HUES64 (cell line): Measurements from ENCODE around the gene PURB.

ENCODE experiments used
- H3K27ac ChIP-seq: 2 replicates; pipeline ENCODE4 v1.7.0; 2013; ENCODE audit warnings: low read depth, low read length, inconsistent platforms
- H3K27me3 ChIP-seq: 2 replicates; pipeline ENCODE4 v1.6.1; 2013; ENCODE audit warnings: mild to moderate bottlenecking, low read length; ENCODE audit not compliant: insufficient read depth
- H3K36me3 ChIP-seq: 2 replicates; pipeline ENCODE4 v1.6.1; 2013; ENCODE audit warnings: mild to moderate bottlenecking, low read length; ENCODE audit not compliant: insufficient read depth
- H3K4me1 ChIP-seq: 2 replicates; pipeline ENCODE4 v1.6.1; 2013; ENCODE audit warnings: mild to moderate bottlenecking, low read length, moderate library complexity; ENCODE audit not compliant: insufficient read depth
- H3K4me3 ChIP-seq: 2 replicates; pipeline ENCODE4 v1.5.1; 2013; ENCODE audit warnings: mild to moderate bottlenecking, low read length, moderate library complexity
- H3K9ac ChIP-seq: 2 replicates; pipeline ENCODE4 v1.6.1; 2013; ENCODE audit warnings: mild to moderate bottlenecking, low read depth, low read length
- H3K9me3 ChIP-seq: 2 replicates; pipeline ENCODE4 v1.6.1; 2013; ENCODE audit warnings: low read depth, low read length; ENCODE audit not compliant: insufficient read depth
- WGBS: fragments of 150-250, 120-280 bp; methylation state at CpG from one replicate; pipeline ENCODE4 v1.1.7; 2013; ENCODE audit warnings: missing lambda C conversion rate; 5-methylcytosine and 5-hydroxymethylcytosine counted together

Gene PURB

GRCh38 chr7:44911911-44912310 lies 26.6 kb upstream of the PURB start:
- Histone ChIP-seq H3K27ac (no peak overlapping the region), H3K9me3 (no peaks in the 10 kb centered on the region), H3K27me3 (no peaks in the 10 kb centered on the region), H3K4me3 (no peak overlapping the region), H3K9ac (no peak overlapping the region), H3K36me3 (no peaks in the 10 kb centered on the region), H3K4me1 (no peaks in the 10 kb centered on the region)
- WGBS = 88% methylated on average over 8 of the region's 8 CpGs

DNA sequence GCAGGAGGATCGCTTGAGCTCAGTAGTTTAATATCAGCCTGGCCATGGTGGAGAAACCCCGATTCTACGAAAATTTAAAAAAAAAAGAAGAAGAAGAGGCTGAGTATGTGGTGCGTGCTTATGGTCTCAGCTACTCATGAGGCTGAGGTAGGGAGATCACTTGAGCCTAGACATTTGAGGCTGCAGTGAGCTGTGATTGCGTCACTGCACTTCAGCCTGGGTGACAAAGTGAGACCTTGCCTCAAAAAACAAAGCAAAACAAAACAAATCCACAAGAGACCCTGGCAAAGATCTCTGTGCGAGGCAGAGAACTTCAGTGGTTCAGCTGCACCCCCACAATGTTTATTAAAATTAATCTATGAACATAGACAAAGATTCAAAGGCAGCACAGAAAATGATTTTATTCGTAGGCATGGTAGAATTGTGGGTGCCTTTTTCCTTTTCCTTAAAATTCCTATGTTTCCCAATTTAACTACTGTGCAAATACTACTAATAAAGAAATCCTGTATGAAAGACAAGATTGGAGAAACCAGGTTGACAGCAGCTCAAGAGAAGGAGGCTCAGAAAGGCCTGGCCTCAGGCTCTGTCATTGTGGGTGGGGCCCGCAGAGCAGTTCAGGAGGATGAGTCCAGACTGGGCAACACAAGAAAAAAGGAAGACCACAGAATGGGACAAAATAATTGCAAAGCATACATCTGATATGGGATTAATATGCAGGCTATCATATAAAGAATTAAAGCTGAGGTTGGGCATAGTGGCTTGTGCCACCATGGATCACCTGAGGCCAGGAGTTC lies 24.5 kb upstream of the PURB start:
- Histone ChIP-seq H3K9me3 (no peaks in the 10 kb centered on the region), H3K4me1 (no peaks in the 10 kb centered on the region), H3K27me3 (no peaks in the 10 kb centered on the region), H3K27ac (no peak overlapping the region), H3K4me3 (no peak overlapping the region), H3K36me3 (no peaks in the 10 kb centered on the region), H3K9ac (no peak overlapping the region)
- WGBS = 92% methylated on average over 7 of the region's 8 CpGs

- Histone ChIP-seq H3K4me1 (no peaks in the 10 kb centered on the region), H3K27me3 (no peaks in the 10 kb centered on the region; the same call in 1 of the 2 replicates), H3K36me3 (no peaks in the 10 kb centered on the region), H3K9me3 (no peaks in the 10 kb centered on the region), H3K9ac (no peak overlapping the region), H3K4me3 (no peak overlapping the region), H3K27ac (no peak overlapping the region)
- 95% methylated on average over 8 of the region's 8 CpGs for WGBS
Measured at GRCh38 chr7:44906965-44907364, 21.6 kb upstream of the PURB start.

GRCh38 chr7:44905002-44905635 lies 19.8 kb upstream of the PURB start:
- 87% methylated on average over 12 of the region's 12 CpGs for WGBS
- Histone ChIP-seq H3K4me3 (no peak overlapping the region), H3K27me3 (no peaks in the 10 kb centered on the region; the same call in 1 of the 2 replicates), H3K36me3 (no peaks in the 10 kb centered on the region), H3K27ac (no peak overlapping the region), H3K9me3 (no peaks in the 10 kb centered on the region), H3K9ac (no peak overlapping the region), H3K4me1 (no peaks in the 10 kb centered on the region)

GRCh38 chr7:44899443-44899842 lies 14.1 kb upstream of the PURB start:
- Histone ChIP-seq H3K4me3 (no peak overlapping the region), H3K4me1 (no peaks in the 10 kb centered on the region), H3K27me3 (no peaks in the 10 kb centered on the region; the same call in 1 of the 2 replicates), H3K9ac (no peak overlapping the region), H3K27ac (no peak overlapping the region), H3K36me3 (no peaks in the 10 kb centered on the region), H3K9me3 (no peaks in the 10 kb centered on the region)
- 80% methylated on average over 9 of the region's 9 CpGs for WGBS

- Histone ChIP-seq H3K9ac (no peak overlapping the region), H3K27me3 (no peaks in the 10 kb centered on the region), H3K9me3 (no peaks in the 10 kb centered on the region), H3K27ac (no peak overlapping the region), H3K4me3 (no peak overlapping the region), H3K4me1 (no peaks in the 10 kb centered on the region), H3K36me3 (no peaks in the 10 kb centered on the region)
- WGBS = 93% methylated on average over 3 of the region's 4 CpGs
Measured at GRCh38 chr7:44898039-44898438, 12.7 kb upstream of the PURB start.

DNA sequence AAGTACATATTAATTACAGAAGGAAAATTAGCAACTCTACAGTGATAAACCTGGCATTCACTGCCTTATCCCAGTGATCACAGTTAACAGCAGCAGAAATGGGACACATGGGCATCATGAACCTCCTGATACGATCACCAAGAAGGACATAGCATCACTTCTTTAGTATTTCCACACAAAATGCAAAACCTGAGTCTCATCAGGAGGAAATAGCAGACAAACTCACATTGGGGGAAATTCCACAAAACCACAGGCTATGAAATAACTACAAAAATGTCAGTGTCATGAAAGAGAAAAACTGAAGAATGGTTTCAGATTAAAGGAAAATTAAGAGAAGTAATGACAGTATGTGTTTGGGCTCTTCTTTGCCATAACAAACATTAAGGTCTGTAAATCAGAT lies 12.0 kb upstream of the PURB start:
- H3K9me3 ChIP-seq = no peaks in the 10 kb centered on the region
- WGBS = 86% methylated on average over 1 of the region's 1 CpG
- H3K4me1 ChIP-seq = no peaks in the 10 kb centered on the region
- no peak overlapping the region for H3K27ac ChIP-seq
- no peak overlapping the region for H3K4me3 ChIP-seq
- no peaks in the 10 kb centered on the region for H3K27me3 ChIP-seq
- H3K36me3 ChIP-seq = no peaks in the 10 kb centered on the region
- H3K9ac ChIP-seq = no peak overlapping the region

DNA sequence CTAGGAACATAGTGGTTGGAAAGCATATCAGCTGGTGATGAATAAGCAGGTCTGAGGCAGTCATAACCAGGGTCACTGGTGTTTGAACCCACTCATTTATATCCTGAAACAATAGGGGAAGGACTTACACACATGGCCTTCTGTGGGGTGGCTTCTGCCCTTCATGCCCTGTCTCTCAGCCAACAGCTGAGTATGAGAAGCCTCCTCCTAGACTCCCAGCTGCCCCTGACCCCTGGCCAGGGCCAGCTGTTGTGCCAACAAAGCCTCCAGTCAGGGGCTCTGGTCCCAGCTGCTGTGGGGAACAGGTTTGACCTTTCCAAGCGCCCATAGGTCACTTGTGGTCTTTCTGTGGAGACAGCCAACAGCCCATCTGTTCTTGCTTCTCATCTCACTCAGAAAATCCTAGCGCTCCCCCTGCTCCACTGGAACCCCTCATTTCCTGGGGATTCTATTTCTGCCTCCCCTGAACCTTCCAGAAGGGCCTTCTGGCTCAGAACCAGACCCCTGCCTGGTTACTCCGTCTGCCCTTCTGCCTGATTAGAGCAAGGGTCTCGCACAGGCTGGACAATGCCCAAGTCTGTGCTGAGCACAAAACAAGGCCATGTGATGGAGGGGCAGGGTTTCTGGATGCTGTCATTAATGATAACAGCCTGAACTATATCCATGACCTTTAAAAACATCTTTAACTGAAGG lies 9.7 kb upstream of the PURB start:
- no peak overlapping the region for H3K27ac ChIP-seq
- no peaks in the 10 kb centered on the region for H3K27me3 ChIP-seq
- WGBS = 87% methylated on average over 4 of the region's 4 CpGs
- no peaks in the 10 kb centered on the region for H3K36me3 ChIP-seq
- H3K4me1 ChIP-seq = no peaks in the 10 kb centered on the region
- no peak overlapping the region for H3K4me3 ChIP-seq
- no peaks in the 10 kb centered on the region for H3K9me3 ChIP-seq
- no peak overlapping the region for H3K9ac ChIP-seq

DNA sequence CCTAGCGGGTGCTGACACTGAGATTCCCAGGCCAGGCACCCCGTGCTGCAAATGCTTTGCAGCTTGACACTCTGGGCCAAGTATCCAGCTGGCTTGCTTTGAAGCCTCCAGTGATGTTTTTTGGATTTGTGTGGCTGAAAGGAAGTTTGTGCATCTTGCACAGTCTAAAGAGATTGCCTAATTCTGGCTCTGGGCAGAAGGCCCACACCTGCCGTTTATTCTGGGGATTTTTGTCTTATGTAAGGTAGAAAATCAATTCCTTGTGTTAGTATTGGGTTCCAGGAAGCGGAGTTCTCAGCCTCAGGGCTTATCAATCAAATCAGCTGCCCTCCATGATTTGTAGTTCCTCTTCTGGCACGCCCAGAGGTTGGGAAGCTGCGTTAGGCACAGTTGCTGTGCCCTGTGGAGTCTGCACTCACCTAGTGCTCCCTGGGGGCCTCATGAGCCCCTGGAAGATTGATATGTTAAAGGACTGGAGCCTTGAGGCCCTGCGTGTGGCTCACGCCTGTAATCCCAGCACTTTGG lies 8.4 kb upstream of the PURB start:
- H3K27me3 ChIP-seq = no peaks in the 10 kb centered on the region
- H3K4me1 ChIP-seq = no peaks in the 10 kb centered on the region
- 74% methylated on average over 8 of the region's 8 CpGs for WGBS
- no peak overlapping the region for H3K4me3 ChIP-seq
- no peak overlapping the region for H3K27ac ChIP-seq
- H3K9ac ChIP-seq = no peak overlapping the region
- H3K36me3 ChIP-seq = no peaks in the 10 kb centered on the region
- H3K9me3 ChIP-seq = no peaks in the 10 kb centered on the region

- no peak overlapping the region for H3K9ac ChIP-seq
- no peaks in the 10 kb centered on the region for H3K27me3 ChIP-seq
- H3K9me3 ChIP-seq = no peaks in the 10 kb centered on the region
- H3K27ac ChIP-seq = no peak overlapping the region
- WGBS = 88% methylated on average over 1 of the region's 1 CpG
- no peak overlapping the region for H3K4me3 ChIP-seq
- H3K36me3 ChIP-seq = no peaks in the 10 kb centered on the region
- no peaks in the 10 kb centered on the region for H3K4me1 ChIP-seq
Measured at GRCh38 chr7:44891791-44892190, 6.5 kb upstream of the PURB start.

- Histone ChIP-seq H3K27ac (no peak overlapping the region), H3K9ac (no peak overlapping the region), H3K27me3 (no peaks in the 10 kb centered on the region), H3K9me3 (no peaks in the 10 kb centered on the region), H3K36me3 (no peaks in the 10 kb centered on the region), H3K4me1 (no peaks in the 10 kb centered on the region), H3K4me3 (no peak overlapping the region)
- WGBS = 70% methylated on average over 2 of the region's 2 CpGs
Measured at GRCh38 chr7:44891372-44891771, 6.0 kb upstream of the PURB start.
